8988T (cell line): ENCODE results near the gene TPRA1.

Source experiments
- DNase-seq: peaks from one replicate; pipeline ENCODE4 v3.0.0; 2011

Gene TPRA1

DNA sequence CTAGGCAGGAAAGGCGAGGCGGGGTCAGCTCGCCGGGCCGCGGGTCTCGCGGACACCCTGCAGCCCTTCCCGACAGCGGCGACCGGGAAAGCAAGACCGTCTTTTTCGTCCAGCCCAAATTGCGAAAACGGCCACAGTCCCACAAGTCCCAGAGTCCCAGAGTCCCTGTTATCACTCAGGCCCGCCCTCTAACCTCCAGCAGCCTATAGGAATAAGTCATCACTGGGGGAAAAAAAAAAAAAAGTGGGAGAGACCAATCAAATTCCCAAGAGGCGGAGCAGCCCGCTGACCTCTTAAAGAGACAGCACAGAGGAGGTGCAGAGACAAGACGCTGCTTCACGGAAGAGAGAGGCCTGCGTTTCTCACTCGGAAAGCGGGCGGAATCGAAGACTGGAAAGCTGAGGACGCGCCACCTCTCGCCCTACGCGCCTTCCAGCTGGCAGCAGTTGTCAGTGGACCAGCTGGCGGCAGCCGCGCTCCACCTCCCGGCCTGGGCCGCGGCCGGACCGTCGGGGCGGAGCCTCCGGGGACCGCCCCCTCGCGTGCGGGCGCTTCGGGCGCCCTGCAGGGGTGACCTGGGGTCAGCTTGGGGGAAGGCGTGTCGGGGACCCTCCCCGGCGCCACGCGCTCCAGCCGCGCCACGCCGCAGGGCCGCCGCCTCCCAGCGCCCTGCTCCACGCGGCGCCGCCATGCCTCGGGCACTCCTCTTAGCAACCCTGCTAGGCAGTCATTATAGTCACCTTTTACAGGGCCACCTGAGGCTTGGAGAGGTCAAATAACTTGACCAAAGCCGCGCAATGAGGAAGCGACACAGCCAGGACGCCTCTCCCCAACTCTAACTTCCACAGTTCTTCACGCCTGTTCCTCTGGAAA is at the start of gene TPRA1:
Gene TPRA1 (minus strand): TSS at position 141 of the 873 bp plus-strand sequence. CDS start 10,587 bp downstream, outside the sequence.
- peak; percentile 89 for DNase-seq

DNA sequence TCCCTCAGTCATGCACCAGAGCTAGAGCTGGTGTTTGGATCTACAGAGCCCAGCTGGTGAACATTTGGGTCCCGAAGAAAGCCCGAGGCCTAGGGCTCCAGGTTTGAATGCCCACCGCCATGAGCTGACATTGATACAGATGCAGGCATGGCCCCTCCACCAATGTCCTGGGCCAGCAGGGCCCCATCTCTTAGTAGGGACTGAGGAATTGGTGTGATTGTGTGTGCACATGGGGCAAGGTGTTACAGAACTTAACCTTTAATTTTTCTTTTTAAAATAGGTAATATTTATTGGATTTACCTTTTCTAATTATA is 49.5 kb upstream of the TPRA1 start:
- no peak for DNase-seq

DNA sequence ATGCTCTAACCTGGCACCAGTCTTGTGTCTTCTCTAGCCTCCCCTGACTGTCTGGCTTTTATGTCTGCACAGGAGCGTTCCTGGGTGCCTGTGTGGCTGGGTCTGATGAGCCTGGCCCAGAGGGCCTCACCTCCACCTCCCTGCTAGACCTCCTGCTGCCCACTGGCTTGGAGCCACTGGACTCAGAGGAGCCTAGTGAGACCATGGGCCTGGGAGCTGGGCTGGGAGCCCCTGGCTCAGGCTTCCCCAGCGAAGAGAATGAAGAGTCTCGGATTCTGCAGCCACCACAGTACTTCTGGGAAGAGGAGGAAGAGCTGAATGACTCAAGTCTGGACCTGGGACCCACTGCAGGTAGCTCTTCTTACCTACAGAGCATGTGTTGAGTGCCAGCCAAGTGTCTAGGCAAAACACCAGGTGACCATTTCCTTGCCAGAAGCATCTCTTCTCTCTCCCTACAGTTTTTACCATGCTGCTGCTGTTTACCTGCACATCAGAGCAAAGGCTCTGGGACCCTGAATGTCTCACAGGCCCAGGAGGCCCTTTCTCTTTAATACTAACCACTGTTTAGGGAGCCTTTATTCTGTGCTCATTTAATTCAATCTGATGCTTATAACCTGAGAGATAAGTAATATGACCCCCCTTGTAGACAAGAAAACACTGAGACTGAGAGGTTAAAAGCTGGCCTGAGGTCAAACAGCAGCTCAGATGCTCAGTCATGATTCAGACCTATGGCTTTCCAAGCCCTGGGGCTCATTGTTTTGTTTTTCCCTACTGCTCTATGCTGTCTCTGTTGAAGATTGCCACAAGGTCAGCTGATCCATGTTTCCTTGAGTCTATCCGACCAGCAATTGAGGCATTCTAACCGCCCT is 48.9 kb upstream of the TPRA1 start:
- DNase-seq = no peak

DNA sequence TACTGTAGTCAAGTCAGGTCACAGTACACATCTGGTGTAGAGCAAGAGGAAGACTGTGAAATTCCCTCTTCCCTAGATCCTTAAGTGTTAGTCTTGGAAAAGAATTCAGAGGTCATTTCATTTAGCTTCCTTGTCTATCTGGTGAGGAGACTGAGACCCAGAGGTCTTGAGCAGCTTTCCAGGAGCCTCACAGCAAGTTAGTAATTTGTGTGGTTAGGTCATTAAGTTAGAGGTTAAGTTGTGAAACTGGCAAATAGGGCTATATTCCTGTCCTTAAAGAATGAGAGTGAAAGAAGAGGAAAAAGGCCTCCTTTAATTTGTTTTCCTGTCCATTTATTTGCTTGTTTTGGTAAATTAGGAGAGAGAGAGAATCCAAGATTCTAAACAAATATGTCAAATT is 47.4 kb upstream of the TPRA1 start:
- no peak for DNase-seq

DNA sequence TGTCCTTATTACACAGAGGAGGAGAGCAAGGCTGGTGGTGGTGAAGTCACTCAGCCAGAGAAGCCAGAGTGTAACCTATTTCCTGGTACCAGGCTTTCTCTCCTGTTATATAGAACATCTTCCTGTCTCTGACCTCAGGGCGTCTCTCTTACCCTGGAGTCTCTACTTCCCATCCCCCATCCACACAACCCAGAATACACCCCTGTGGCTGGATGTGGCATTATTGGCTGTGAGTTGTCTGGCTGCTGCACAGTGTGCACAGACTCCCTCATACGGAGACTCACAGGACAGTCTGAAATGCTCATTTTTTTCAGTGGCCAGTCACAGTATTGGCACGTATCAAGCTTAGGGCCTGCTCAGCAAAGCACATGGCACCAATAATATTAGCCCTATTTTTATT is 47.0 kb upstream of the TPRA1 start:
- no peak for DNase-seq

DNA sequence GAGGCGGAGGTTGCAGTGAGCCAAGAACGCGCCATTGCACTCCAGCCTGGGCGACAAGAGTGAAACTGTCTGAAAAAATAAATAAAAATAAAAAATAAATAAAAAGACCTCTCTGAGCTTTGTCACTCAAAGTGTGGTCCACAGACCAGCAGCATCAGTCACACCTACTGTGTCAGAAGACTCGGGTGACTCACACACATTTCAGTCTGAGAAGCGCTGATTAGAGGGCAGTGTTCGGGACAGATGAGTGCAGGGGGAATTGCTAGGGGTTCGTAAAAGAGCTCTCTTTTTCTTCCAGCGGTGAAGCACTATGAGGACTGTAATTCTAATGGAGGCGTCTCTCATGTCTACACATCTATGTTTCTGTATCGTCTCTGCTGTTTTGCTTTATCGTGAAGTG is 44.1 kb upstream of the TPRA1 start:
- DNase-seq = no peak

DNA sequence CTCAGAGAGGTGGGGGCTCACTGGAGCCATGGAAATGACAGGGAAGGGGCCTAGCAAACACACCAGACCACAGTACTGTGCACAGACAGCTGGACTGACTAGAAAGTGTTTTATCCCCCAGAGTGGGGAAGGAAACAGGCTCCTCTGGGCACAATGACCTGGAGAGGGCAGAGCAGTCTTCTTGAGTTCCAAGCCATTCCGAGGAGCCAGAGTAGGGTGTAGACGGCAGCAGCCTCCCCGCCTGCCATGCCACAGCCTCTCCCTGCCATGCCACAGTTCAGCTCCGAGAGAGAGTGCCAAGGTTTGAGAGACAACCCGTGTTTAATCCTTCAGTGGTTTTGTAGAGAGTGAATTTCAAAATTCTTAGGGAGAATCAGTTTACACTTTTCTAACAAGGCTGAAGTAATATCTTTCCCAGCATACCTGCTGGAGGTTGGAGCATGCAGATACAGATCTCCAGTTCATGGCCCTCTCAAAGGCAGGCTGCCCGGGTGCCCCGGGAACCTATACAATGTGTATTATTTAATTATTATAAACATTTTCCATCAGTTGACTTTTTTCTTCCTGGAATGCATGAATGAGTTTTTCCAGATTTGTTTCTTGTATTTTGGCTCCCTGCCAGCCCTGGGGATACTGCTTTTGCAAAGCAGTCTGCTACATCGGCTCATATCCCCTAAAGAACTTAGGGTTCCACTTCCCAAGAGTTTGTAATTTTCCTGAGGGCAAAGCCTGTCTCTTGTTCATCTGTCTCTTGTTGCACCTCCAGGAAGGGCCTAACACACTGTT is 41.7 kb upstream of the TPRA1 start:
- no peak for DNase-seq

DNA sequence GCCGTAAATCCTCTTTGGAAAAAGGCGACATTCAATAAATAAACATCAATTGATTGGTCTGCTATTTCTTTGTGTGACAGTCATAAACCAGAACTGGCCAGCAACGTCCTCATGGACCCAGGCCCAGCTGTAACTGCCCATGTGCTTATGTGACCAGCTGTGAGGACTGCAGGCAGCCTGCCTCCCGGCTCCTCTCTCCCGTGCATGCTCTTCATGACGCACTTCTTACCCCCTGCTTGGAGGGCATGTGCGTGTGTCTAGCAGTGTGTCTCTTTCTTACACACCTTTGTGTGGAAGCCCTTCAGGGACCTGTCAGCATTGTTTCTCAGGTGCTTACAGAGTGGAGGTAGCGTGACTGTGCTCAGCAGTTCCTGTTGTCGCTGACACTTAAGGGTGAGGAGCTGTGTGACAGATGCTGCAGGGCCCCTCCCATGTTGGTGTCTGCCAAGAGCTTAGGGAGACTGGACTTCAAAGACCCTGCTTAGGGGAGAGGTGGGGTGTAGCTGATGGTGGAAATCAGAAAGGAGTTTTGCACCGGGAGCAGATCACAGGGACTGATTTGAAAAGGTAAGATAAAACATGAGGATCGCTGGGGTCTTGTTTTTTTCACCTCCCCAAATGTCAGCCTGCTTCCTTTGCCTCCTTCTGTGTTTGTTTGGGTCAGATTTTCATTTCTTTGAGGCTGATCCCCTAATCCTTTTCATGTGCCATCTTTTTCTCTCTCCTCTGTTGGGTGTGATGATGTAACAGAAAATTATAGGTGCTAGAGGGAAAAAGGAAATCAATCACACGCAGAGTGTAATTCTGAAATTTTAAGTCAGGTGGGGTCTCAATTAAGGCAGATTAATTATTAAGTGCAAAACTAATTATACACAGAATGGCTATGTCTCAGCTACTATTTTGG is 40.5 kb upstream of the TPRA1 start:
- no peak for DNase-seq

DNA sequence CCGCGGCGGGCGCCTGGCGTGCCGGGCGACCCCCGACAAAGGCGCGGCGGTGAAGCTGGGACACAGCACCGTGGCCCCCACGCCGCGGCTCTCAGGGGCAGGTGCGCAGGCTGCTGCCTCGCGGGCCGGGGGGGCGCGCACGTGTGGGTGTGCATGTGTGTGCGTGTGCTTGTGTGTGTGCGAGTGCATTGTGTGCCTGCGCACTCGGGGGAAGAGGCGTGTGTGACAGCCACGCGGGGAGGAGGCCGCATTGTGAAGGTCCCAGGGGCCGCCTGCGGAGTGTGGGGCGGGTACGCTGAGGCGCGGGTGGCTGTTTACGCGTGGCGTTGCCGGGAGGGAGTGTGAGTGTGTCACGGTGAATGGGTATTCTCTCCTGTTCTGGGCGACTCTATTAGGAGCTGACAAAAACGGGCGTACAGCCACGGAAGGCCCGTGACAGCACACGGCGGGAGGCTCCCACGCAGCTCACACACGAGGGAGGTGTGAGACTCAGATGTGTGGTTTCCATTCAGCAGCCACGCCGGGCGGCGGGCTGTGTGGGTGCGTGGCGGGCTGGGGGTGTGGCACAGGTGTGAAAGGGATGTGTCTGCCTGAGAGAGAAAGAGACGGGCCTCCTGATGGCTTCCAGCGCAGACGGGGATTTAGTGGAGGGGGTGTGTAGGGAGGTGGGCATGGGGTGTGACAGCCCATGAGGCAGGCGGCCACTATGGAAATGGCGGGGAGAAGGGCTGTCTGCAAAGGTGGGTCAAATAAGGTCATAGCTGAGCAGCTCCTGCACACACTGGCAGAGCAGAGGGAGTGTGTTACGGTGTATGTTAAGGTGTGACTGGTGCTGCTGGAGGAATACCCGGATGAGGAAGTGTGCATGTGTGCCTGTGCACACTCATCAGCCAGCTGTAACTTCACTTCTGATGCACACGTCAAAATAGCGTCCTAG is 39.2 kb upstream of the TPRA1 start:
- no peak for DNase-seq

DNA sequence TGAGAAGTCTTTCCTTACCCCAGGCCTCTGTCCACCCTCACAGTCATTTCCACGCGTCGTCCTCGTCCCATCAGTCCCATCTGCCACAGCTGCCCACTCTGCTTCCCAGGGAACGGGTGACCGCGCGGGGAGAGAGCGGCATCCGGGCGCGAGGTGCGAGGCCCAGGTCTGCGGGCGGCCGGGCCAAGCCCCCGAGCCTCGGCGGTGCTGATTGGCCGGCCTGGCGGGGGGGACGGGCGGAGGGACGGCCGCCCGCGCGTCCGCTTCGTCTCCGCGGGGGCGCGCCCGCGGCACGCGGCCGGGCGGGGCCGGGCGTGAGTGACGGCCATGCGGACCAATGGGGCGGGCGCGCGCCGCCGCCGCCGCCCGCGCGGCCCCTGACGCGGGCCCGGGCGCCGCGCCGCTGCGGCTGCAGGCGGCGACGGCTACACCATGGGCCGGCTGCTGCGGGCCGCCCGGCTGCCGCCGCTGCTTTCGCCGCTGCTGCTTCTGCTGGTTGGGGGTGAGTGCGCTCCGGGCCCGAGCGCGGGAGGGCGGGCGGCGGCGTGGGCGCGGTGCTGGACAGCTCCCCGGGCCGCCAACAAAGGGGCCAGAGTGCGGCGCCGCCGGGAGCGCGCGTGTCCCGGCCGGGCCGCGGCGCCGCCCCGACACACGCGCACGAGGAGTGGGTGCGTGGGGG is 38.4 kb upstream of the TPRA1 start, which contains the start of gene PODXL2:
Gene PODXL2 (plus strand): TSS at position 398 of the 679 bp plus-strand sequence. CDS start 35 bp downstream, at position 433.
- peak; percentile 70 for DNase-seq

DNA sequence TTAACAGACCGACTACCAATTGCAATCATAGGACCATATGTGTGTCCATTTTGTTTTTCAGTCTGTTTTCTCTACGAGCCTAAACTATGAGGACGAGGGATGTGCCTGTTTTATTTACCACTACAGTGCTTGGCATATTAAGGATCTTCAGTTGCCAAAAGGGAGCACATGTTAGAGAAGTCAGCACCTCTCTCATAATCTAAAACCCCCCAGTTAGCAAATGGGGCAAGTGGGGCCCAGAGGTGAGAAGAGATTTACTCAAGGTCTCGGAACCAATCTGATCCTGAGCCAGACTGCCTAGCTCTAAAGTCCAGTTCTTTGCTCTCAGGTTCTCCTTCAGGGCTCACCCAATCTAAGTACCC is 37.9 kb upstream of the TPRA1 start:
- no peak for DNase-seq

DNA sequence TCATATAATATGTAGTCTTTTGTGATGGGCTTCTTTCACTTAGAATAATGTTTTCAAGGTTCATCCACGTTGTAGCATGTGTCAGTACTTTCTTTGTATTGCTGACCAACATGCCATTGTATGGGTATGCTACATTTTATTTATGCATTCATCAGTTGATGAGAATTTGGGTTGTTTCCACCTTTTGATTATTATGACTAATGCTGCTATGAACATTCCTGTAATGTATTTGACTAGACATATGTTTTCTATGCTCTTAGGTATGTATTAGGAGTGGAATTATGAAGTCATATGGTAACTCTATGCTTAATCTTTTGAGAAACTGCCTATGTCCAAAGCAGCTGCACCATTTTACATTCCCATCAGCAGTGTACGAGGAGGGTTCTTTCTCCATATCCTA is 35.3 kb upstream of the TPRA1 start:
- no peak for DNase-seq

DNA sequence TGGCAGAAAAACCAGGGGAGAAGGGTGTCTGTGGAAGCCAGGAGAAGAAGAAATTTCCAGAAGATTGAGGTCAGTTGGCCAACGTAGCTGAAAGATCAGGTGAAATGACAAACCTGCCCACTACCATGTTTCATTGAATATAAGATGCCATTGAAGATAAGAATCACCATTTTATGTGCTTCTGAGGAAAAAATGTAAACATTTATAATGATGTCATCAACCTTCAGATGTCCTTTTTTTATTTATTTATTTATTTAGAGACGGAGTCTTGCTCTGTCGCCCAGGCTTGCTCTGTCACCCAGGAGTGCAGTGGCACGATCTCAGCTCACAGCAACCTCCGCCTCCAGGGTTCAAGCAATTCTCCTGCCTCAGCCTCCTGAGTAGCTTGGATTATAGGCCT is 33.5 kb upstream of the TPRA1 start:
- no peak for DNase-seq

DNA sequence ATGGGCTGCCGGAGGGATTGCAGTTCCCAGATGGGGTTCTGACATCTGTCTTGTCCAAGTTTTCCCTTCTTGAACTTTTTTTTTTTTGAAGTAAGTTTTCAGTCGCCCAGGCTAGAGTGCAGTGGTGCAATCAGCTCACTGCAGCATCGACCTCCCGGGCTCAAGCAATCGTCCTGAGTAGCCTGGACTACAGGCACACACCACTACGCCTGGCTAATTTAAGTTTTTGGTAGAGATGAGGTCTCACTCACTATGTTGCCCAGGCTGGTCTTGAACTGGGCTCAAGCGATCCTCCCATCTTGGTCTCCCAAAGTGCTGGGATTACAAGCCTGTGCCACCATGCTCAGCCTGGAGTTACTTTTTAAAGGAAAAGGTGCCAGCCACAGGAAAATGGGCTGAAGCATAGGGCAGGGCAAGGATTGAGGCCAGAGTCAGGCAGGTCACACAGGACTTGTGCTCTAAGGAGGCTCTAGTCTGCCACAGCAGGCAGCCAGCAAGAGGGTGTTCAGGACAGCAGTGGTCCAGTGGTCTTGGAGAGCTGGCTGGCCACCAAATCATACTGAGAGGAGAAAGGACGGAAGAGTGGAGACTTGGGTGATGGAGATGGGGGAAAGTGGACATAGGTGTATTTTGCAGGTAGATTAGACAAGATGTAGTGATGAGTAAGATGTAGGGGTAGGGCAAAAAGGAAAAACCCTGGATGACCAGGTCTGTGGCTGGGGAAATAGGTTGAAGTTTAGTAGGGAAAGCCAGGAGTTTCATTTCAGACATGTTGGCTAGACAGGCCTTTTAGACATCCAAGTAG is 32.4 kb upstream of the TPRA1 start:
- no peak for DNase-seq

DNA sequence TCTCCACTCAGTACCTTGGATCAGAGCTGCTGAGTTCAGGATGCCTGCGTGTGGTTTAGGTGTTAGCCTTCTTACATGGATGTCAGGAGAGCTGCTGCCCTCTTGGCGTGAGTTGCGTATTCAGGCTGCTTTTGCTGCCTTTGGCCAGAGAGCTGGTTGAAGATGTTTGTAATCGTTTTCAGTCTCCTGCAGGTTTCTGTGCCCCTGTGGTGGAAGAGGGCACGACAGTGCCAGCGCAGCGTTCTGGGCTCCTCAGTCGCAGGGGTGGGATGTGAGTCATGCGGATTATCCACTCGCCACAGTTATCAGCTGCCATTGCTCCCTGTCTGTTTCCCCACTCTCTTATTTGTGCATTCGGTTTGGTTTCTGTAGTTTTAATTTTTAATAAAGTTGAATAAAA is 31.5 kb upstream of the TPRA1 start:
- DNase-seq = no peak

DNA sequence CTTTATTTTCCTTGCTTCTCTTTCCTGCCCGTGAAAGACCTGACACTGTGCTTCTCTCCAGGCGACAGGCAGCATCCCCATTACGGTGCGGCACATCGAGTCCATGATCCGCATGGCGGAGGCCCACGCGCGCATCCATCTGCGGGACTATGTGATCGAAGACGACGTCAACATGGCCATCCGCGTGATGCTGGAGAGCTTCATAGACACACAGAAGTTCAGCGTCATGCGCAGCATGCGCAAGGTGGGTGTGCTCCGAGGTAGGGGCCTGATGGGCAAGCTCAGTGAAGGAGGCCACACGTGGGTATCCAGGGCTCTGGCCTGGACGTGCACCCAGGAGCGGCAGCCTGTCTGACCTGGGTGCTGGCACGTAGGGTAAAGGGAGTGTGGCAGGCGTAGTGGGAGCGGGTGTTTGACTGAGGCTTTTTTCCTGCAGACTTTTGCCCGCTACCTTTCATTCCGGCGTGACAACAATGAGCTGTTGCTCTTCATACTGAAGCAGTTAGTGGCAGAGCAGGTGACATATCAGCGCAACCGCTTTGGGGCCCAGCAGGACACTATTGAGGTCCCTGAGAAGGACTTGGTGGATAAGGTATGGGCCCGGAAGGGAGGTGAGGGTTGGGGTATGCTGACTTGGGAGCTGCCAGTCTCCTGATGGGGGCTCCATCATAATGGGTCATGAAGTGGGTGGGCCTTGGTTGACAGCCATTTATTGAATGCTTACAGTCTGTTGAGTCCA is 30.3 kb upstream of the TPRA1 start:
- no peak for DNase-seq

DNA sequence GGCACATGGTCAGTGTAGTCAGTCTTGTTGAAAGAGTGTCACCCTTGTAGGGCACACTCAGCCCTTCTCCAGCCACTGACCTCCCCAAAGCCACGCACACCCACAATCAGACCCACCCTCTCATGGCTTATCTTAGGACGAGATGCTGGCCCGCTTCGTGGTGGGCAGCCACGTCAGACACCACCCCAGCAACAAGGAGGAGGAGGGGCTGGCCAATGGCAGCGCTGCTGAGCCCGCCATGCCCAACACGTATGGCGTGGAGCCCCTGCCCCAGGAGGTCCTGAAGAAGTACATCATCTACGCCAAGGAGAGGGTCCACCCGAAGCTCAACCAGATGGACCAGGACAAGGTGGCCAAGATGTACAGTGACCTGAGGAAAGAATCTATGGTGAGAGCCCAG is 28.4 kb upstream of the TPRA1 start:
- DNase-seq = no peak

DNA sequence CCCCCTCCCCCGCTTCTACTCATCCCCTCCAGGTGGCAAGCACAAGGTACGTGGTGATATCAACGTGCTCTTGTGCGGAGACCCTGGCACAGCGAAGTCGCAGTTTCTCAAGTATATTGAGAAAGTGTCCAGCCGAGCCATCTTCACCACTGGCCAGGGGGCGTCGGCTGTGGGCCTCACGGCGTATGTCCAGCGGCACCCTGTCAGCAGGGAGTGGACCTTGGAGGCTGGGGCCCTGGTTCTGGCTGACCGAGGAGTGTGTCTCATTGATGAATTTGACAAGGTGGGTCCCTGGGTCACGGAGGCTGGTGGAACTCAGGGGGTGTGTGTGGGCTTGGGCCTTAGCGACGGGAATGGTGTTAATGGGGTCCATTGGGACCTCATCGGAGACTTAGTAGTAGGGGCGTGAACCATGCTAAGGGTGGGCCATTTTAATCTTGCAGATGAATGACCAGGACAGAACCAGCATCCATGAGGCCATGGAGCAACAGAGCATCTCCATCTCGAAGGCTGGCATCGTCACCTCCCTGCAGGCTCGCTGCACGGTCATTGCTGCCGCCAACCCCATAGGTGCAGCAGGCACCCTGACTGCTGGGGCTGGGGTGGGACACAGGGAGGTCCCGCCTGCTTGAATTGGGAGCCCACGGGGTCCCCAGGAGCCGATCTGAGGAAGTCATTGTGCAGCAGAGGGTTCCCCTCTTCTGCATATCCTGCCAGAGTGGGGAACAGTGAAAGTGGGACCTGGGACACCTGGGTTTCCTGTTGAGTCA is 26.5 kb upstream of the TPRA1 start:
- no peak for DNase-seq
